ENCODE data around the gene IFT27.

DNA sequence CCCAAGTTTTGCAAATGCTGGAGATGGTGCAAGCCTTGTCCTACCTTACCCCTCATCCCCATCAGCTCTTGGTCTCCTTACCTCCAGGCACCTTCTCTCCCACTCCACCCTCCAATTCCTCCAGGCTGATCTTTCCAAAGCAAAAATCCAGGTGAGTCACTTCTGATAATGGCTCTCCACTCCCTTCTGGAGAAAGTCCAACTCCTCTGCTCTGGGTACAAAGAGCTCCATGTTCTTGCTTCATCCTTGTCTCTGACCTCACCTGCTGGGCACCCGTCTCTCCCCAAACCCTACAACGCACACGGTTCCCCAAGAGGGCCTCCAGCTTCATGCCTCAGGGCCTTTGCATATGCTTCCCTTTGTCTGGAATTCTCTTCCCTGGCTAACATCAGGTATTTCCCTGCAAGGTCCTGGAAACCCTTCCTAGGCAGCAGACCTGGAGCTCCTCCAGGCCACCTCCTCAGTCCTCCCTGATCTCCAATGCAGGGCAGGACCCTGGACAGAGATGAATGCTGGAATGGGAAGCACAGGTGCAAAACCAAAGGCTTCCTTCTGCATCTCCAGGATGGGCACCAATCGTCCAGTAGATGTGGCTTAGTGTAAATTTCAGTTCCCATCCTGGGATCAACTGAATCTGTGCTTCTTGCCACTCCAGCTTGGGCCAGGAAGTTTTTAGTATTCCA, 22.7 kb downstream of the IFT27 start:
- TF ChIP-seq, protein P1, sequence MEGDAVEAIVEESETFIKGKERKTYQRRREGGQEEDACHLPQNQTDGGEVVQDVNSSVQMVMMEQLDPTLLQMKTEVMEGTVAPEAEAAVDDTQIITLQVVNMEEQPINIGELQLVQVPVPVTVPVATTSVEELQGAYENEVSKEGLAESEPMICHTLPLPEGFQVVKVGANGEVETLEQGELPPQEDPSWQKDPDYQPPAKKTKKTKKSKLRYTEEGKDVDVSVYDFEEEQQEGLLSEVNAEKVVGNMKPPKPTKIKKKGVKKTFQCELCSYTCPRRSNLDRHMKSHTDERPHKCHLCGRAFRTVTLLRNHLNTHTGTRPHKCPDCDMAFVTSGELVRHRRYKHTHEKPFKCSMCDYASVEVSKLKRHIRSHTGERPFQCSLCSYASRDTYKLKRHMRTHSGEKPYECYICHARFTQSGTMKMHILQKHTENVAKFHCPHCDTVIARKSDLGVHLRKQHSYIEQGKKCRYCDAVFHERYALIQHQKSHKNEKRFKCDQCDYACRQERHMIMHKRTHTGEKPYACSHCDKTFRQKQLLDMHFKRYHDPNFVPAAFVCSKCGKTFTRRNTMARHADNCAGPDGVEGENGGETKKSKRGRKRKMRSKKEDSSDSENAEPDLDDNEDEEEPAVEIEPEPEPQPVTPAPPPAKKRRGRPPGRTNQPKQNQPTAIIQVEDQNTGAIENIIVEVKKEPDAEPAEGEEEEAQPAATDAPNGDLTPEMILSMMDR (IDR thresholded peaks at IDR 0.05), result no peak
- TF ChIP-seq POLR2AphosphoS5 (IDR thresholded peaks at IDR 0.05), result no peak
- TF ChIP-seq POLR2A (IDR thresholded peaks at IDR 0.05), result no peak
- no peak for TF ChIP-seq EP300 (IDR thresholded peaks at IDR 0.05; ENCODE audit: low read depth)

Data from transverse colon (tissue), 4 donors.